HG03108 (cell line): ENCODE results near the gene IRX1.

Experiments
- ATAC-seq: cut with Tn5 transposase; IDR thresholded peaks from one replicate; pipeline ENCODE4 v1.9.1; 2021; ENCODE audit warnings: moderate library complexity; ENCODE audit not compliant: unreplicated experiment

Gene IRX1

DNA sequence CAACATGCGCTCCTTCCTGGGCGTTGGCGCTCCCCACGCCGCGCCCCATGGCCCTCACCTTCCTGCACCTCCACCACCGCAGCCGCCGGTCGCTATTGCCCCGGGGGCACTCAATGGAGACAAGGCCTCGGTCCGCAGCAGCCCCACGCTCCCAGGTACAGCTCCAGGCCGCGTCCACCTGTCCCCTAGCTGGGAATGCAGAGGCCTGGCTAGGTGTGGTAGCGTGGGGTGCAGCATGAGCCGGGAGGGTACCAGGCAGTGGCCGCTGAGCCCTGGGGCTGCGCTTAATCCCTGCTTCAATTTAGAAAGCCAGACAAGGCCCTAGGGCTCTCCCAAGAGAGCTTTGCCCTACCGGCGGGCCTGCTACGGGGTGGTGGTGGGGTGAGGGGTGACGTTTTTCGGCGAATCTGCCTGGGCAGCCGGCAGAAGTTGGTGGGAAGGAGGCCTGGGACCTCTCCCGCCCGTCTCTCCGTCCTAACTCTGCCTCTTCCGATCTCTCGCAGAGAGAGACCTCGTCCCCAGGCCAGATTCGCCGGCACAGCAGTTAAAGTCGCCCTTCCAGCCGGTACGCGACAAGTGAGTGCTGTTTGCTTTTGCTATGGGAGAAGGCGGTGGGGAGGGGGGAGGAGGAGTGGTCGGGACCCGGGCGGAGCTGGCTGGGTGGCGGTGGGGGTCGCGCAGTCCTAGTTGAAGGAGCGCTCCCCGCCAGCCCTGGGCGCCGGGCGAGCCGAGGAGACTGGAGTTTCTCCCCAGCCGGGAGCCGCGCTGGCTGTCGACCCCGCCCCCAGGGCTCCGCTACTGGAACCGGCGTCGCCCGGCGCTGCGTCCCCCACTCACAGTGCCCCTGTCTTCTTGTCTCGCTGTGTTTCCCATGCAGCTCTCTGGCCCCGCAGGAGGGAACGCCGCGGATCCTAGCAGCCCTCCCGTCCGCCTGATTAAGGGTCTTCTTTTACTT lies 4.8 kb downstream of the IRX1 start:
- ATAC-seq, result no peak

DNA sequence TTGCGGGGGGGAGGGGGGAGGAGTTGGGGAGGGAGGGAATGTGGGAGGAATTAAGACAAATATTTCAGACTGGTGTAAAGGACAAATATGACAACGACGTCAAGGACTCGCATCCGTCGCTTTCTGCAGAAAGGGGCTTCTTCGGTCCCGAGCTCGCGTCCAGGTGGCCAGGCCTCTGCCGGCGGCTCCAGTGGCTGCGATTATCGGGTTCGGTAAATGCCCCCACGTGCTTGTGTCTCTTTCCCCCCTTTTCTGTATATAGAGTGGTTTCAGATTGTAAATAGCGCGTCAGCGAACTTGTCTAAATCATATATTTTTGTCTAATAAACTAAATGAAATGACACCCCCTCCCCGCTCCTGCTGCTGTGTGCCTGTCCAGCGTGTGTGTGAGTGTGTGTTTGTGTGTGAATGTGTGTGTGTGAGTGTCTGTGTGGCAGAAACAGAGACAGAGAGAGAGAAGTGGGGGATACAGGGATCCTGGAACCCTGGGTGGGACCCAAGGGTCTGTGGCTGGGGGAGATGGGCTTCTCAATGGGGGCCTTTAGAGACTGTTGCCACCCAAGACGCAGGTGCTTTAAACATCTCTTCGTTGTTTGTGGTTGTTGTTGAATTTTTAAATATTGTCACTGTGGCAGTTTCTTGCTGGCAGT lies 5.6 kb downstream of the IRX1 start:
- ATAC-seq, result no peak

DNA sequence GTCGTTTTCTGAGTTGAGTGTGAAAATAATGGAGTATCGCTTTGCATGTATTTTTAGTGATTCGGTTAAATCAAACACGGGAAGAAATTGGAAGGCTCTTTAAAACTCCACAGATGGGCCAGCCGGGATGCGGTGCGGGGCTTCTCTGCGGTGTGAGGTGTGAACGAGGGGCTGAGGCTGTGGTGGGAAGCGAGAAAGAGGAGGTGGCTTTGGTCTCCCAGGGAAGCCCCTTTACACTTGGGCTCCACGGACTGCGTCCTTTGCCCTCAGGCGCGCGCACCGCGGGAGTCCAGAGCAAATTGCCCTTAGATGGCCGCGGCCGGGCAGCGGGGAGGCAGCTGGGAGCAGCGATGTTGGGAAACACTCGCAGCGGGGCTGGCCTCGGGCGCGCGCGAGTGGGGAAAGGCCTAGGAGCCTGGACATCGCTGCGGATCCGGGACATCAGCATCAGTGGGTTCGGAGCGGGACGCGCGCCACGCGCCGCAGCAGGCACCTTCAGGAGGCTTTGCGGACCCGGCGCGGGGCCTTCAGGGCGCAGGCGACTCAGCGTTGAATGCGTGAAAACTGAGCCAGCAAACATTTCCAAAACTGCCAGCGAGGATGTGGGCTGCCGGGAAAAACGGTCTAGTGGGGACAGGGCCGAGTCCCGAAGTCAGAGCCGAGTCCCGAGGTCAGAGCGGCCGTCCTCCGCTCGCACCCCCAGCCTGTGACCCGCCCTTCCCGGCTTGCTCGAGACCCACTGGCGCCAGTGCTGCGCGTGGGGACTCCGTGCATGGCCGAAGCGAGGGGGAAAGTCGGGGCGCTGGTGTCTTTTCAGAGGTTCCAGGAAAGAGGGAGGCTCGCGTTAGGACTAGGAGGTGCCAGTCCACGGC lies 6.5 kb downstream of the IRX1 start:
- ATAC-seq, result no peak

DNA sequence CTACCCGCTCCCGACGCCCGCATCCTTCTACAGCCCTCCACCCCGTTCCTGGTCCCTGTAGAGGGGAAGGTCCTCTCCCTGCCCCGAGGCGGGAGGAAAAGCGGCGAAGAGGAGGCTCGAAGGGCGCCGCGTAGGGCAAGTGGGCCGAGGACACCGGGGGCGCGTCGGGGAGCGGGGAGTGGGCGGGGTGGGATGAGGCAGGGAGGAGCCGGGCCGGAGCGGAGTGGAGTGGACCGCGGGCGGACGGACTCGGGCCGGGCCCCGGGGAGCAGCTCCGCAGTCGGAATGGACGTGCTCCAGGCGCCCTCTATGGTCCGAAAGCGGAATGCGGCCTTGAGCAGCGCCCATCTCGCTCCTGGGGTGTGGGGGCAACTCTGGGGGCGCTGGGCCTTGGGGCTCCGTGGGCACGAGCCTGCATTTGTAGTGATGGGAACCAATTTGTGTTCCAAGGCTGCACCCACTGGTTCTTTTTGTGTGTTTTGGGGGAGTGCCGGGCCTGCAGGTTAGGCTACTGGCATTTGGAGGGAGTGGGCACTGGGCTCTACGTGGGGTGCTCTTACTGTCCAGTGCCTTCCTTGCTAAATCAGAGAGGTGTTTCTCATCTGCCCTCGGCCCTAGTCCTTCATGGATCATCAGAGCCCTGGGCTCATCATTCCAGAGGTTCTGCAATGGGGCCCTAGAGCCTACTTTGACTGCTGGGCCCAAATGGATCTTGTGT lies 7.3 kb downstream of the IRX1 start:
- no peak for ATAC-seq

DNA sequence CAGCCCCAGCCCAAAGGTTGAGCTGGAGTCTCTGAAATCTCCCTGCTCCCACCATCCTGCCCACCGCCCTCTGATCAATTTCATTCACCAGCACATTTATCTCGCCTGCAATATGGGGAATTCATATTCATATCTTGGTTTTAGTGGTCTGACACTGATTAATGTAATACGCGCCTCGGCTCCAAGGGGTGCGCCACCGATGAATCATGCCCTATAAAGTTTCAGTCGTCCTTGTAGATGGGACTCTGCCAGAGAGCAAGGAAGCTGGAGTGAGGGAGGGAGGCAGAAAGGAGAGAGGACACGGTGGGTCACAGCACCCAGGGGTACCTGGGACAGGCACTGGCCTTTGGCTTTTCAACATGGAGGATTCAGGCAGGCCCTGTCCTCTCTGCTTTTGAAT lies 8.9 kb downstream of the IRX1 start:
- no peak for ATAC-seq

DNA sequence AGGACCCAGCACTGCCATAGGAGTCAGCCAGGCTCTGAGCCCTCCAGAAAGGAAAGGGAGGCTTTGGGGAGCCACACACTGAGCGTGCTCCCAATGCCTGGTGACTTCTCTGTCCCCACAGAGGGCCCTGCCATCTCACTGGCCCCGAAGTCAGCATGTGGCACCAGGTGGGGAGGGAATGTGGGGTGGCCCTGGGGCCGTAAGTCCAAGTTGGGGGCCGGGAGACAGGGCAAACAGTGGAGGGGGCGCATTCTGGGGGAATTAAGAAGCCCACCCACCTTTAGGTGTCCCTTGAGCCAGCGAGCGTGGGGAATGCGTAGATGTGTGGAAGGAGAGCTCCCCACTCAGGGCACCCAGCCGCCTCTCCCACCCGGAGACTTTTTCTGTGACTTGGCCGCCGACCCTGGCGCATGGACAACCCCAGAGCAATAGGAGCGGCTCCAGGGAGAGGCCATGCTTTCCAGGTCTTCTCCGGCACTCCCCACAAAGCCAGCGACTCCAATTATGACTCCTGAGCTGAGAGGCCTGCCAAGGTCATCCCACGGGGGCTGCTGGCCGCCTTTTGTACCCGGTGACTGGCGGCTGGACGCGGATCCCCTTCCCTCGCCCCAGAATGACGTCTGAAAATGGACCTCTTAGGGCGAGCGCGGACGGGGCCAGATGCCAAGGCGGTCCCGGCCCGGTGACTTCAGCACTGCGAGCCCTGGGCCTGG lies 9.8 kb downstream of the IRX1 start:
- no peak for ATAC-seq

DNA sequence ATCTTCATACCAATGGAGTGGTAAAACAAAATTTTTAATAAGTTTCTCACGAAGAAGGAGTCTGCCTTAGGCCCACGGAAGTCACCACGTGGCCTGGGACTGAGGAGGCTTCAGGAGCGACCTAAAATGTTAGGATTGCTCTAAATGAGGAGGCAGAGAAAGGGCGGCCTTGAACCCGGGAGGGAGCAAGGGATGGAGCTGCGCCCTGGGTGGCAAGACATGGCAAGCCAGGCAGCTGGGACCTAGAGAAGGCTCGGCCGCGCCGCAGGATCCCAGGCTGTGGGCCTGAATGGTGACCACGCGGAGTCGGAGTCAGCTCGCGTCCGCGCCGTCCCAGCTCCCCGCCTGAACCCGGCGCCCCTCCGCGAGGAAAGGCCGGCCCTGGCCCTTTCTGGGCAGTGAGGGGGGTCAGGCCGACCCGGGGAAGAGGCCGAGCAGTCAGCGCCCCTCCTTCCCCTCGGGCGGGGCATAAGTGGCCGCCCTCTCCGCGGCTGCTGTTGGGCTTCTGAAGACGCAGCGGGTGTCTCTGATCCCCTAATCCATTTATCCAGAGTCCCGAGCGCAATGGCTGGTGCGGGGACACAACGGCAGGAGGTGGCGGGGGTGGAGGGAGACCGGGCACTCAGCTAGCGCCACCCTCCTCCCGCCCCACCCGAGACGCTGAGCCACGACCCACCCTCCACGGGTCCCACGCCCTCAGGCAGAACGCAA lies 10.6 kb downstream of the IRX1 start:
- no peak for ATAC-seq

DNA sequence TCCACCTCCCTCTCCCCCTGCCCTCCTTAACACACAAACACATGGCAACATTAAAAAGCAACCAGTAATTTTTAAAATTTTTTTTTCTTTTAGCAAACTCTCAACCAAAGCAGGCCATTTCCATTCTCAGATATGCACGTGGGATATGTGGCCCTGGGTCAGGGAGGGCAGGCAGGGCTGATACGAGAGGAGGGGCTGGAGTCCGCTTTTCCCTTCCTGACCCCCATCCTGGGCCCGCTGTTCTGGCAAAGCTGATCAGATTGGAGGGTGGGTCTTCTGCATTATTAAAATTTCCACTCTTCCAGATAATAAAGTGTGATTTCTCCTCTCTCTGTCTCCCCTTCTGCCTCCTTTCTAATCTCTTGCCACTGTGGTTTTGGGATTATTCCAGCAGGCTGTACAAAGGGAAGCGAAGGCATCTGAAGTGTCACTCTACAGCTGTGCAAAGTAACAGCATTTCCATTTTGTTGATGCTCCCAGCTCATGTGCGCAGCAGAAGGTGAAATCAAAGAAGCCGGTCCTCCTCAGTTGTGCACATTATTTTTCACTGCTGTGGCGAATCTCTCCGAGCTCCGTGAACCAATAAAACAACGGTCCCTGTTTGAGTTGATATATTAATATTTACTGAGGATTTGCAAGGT lies 12.0 kb downstream of the IRX1 start:
- no peak for ATAC-seq

DNA sequence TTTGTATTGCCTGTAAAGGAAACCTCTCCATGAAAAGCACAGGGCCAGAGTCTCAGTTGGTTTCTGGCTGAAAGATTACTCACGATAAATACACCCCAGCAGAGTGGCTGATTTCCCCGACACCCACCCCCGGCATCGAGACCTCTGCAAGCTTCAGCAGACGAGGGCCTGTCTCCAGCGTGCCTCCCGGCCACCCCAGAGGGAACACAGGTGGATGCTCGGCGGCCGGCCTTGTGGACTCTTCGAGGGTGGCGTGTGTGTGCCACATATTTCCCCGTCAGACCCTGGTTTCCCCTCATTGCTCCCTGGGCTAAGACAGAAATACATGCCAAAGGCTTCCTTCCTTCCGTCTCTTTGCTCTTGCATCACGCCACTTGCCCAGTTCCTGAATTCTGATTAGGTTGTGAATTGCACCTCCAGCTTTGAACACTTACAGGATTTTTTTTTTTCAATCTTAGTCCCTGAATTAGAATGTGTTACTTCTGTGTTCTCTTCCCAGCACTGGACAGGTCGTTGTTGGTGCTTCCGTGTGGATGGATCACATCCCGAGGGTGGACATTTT lies 13.6 kb downstream of the IRX1 start:
- no peak for ATAC-seq

DNA sequence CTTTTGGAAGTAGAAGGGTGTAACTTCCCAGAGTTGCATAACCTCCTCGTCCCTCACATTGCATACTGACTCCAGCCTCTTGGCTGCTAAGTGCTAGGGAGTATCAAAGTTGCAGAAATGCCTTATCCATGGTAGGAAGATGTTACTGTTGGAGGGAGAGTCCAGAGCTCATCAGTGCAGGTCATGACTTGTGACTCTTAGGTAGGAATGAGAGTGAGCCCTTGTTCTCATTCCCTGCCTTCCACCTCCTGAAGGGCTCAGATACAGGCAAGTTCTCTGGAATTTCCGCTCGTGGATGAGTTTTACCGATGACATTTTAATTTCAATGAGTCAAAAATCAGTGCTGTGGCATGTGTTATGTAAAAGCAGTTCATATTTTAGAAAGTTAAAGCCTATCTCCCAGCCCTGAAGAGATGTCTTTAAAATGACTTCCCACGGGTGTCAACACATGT lies 17.0 kb downstream of the IRX1 start:
- no peak for ATAC-seq

DNA sequence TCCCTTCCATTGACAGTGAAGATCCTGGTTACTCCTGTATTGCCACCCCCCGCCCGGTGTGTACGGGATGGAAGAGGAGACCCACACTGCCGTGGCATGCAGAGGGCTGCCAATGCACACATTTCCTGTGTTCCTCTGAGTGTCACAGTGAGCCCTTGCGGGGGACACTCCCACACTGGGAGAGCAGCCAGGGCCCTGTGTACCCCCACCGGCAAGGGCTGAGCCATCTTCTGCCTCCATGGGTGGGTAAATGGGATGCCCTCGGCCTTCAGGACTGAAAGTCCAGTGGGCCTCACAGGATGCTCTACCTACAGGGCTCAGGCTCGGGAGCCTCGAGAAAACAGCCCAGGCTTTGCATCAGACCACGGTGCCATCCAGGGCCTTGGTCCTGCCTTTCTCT lies 18.1 kb downstream of the IRX1 start:
- no peak for ATAC-seq

DNA sequence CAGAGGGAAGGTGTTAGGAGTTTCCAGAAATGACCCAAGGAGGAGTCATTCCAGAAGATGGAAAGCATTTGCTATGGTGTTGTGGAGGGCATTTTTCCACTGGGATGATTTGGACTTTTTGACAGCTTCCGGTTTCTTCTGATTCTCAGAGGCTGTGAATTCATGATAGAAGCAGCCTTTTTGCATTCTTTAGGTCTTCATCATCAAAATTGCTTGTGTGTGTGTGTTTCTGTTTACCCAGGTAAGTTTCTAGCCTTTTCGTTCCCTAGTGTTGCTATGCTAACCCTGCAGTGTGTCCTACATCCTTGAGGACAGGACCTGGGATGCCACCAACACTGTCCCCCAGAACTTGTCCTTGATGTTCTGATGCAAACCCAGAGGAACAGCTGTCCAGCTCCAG lies 19.6 kb downstream of the IRX1 start:
- no peak for ATAC-seq

DNA sequence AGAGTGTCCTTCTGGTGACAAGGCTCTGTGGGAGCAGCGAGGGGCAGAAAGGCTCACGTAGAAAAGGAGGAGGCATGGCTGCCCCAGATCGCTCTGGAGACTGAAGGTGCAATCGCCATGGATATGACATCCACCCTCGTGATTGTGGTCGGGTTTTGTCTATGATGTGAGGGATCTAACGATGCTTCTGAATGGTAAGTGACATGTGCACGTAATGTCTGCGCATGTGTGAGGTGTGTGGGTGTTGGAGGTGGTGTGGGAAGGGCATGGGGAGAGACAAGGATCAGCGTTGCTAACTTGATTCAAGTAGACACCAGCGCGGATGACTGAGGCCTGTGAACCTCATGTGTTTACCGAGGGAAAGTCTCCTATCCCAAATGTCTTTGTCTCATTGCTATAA lies 20.2 kb downstream of the IRX1 start:
- ATAC-seq, result no peak

DNA sequence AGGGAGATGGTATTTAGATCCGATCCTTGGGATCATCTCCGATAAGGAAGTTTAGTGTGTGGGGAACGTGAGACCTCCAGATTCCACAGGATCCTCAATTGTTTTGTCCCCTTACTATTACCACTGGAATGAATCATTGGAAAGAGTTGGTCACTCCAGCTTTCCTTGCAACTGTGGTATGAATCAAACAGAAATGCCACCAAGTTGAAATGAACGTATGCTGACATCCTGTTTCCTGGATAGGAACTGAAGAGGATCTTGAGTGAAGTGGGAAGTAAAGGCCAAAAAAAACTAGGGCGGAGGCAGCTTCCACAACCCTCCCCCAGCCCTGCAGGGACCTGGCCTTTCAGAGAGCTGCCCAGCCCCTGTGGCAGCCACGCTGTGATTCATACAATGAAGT lies 23.9 kb downstream of the IRX1 start:
- no peak for ATAC-seq

DNA sequence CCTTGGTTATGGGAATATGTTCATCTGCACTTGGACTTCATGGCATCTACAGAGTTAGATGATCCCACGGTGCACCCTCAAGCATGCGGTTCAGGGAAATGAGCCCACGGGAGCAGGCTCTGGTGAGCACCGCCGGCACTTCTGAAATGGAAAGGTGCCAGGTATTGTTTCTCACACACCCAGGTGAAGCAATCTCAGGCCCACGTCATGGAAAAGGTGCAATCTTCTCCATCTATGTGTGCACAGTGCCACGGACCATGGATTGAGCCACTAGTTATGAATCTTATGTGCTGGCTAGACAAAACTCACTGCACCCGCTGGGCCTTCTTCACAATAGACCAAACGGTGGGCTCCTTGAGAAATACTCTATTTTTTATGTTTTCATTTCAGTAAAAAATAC lies 27.3 kb downstream of the IRX1 start:
- no peak for ATAC-seq

DNA sequence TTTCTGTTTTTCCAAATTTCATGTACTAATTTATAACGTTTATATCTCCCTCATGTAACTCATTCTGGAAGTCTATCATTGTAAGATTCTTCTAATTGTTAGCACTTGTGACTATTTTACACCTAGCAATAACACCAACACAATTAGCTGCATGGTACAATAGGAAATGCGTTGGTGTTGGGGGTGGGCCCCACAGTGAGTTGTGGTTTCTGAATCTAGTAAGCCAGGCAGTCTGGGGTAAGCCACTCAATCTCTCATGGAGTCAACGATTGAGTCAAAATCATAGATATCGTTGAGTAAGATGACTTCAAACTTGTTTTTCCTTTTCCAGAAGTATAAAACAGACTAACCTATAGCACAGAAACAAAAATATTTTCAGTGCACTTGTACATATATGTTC lies 30.0 kb downstream of the IRX1 start:
- ATAC-seq, result no peak

DNA sequence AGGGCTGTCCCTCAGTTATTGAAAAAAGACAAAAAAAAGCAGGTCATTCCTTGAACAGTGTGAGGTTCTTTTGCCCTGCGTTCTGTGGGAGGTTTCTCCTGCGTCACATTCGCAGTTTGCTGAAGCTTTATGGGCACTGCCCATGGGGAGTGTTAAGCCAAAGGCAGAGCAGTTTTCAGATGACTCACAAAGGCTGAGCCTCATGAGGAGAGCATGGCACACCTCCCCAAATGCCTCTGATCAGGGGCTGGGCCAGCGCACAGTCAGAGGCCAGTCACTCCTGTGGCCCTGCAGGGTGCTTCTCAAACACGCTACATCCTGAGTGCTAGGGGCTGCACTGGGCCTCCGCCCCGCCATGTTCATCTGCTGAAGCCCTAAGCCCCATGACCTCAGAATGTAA lies 38.4 kb downstream of the IRX1 start:
- ATAC-seq, result no peak

DNA sequence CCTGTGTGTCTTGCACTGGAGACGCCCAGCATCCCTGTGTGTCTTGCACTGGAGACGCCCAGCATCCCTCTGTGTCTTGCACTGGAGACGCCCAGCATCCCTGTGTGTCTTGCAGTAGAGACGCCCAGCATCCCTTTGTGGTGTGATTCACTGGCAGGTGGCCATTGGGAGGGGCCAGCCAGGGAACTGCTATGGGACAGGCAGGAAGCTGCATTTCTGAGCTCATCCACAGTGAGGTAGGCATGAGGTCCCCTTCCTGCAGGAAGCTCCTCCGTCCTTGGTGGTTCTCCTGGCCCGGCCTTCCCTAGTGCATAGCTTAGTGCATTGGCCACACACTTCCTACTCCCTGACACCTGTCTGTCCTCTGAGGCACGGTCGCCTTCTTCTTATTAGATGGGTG lies 43.5 kb downstream of the IRX1 start:
- no peak for ATAC-seq

DNA sequence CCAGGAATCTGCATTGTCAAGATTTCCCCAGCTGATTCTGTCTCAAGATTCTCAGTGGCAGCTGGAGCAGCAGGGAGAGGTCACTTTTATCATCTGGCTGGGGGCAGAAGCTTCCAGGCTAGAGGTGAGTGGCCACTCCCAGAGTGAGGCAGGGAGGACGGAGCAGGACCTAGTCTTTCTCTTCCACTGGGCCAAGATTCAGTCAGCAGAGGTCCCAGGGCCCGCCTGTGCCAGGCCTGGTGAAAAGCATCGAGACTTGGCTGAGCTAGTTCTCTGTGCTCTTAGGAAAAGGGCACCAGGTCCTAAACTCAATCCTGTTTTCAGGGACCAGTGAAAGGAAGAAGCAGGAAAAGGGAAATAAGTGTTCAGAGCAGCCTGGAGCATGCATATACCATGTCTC lies 46.6 kb downstream of the IRX1 start:
- no peak for ATAC-seq
